ENCODE measurements around the gene NFIX. TPM values are rescaled to one million over a fixed set of nuclear protein-coding genes. Genes with fewer than 3 reads are reported as not detected.
A peak's percentile ranks its signal among the peaks of the same experiment; 100 is the strongest.

Gene NFIX
- total and polyA plus RNA-seq, 2 of the 13 experiments (the other 11 are each of a cell fraction or from before 2014, with no cell fraction given): 3.4 to 5.4 TPM

GRCh38 chr19:13052447-13053175 lies 57.3 kb downstream of the NFIX start (continued):
- TF ChIP-seq ZNF407 (CRISPR knock-in tag; IDR thresholded peaks at IDR 0.05; ENCODE audit: not compliant biosample characterization): no peak
- TF ChIP-seq ZNF780A (CRISPR knock-in tag; IDR thresholded peaks at IDR 0.05): no peak
- 0 out of 2 replicates have a peak, but pooled peaks have one; percentile 35 for TF ChIP-seq HINFP (CRISPR knock-in tag; IDR thresholded peaks at IDR 0.05; ENCODE audit: low read depth)
- TF ChIP-seq SUZ12 (IDR thresholded peaks at IDR 0.05; ENCODE audit: low read depth, low read length): no peak
- no peak for TF ChIP-seq RFX5 (IDR thresholded peaks at IDR 0.05; ENCODE audit: low read depth, low read length)
- no peak for TF ChIP-seq ZNF263 (CRISPR knock-in tag; IDR thresholded peaks at IDR 0.05)
- TF ChIP-seq RFX3 (CRISPR knock-in tag; IDR thresholded peaks at IDR 0.05): no peak
- no peak for TF ChIP-seq ZNF253 (CRISPR knock-in tag; IDR thresholded peaks at IDR 0.05; ENCODE audit: borderline replicate concordance)
- no peak for TF ChIP-seq KAT7 (CRISPR knock-in tag; IDR thresholded peaks at IDR 0.05; ENCODE audit: borderline replicate concordance)
- TF ChIP-seq TFE3 (CRISPR knock-in tag; IDR thresholded peaks at IDR 0.05): no peak
- TF ChIP-seq IKZF1 (IDR thresholded peaks at IDR 0.05): no peak
- TF ChIP-seq PTBP1 (IDR thresholded peaks at IDR 0.05; ENCODE audit: low read depth, low read length, poor library complexity, severe bottlenecking): no peak
- TF ChIP-seq ZNF326 (CRISPR knock-in tag; IDR thresholded peaks at IDR 0.05; ENCODE audit: borderline replicate concordance): no peak
- TF ChIP-seq ZSCAN30 (CRISPR knock-in tag; IDR thresholded peaks at IDR 0.05): no peak
- no peak for TF ChIP-seq ZBTB10 (CRISPR knock-in tag; IDR thresholded peaks at IDR 0.05; ENCODE audit: borderline replicate concordance)
- no peak for TF ChIP-seq ZNF354B (CRISPR knock-in tag; IDR thresholded peaks at IDR 0.05)
